AG09309 (cell line): Measurements from ENCODE around the gene ASXL1.
A peak's percentile ranks its signal among the peaks of the same experiment; 100 is the strongest.

ENCODE experiments used
- DNase-seq: peaks from one replicate; pipeline ENCODE4 v3.0.0-alpha.2; 2010; ENCODE audit warnings: low read depth
- H3K4me3 ChIP-seq: 2 replicates; pipeline ENCODE4 v1.5.1; 2011; ENCODE audit warnings: mild to moderate bottlenecking, low read depth, low read length, moderate library complexity; ENCODE audit not compliant: control insufficient read depth
- TF ChIP-seq, protein P1 (sequence below): IDR thresholded peaks from 2 replicates; pipeline ENCODE4 v1.5.1; 2011; ENCODE audit warnings: mild to moderate bottlenecking, low read depth, low read length, inconsistent platforms; ENCODE audit not compliant: insufficient read depth, control insufficient read depth; ENCODE audit errors: missing control alignments

ASXL1 gene

DNA sequence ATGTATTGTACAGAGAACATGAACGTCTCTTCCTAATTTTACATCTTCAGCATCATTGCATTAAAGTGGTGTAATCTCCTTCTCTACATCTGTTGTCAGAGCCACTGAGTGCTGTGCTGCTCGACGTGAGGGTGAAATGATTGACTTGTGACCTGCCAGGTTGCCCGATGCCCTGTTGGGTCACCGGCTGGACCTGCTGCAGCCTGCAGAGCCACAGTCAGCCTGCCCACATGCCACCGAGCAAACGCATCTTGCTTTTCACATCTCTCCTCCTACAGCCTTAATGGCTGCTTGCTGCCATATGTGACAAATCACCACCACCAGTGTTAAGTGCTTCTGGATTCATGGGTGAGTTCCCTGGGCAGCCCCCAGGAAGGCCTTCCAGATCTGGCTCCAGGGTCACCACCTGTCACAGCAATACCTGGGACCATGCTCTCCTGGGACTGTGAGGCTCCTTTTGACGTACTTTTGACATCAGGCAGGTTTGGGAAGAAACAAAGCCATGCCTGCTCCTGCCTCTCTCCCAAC lies 80.3 kb downstream of the ASXL1 start:
- TF ChIP-seq, protein P1, sequence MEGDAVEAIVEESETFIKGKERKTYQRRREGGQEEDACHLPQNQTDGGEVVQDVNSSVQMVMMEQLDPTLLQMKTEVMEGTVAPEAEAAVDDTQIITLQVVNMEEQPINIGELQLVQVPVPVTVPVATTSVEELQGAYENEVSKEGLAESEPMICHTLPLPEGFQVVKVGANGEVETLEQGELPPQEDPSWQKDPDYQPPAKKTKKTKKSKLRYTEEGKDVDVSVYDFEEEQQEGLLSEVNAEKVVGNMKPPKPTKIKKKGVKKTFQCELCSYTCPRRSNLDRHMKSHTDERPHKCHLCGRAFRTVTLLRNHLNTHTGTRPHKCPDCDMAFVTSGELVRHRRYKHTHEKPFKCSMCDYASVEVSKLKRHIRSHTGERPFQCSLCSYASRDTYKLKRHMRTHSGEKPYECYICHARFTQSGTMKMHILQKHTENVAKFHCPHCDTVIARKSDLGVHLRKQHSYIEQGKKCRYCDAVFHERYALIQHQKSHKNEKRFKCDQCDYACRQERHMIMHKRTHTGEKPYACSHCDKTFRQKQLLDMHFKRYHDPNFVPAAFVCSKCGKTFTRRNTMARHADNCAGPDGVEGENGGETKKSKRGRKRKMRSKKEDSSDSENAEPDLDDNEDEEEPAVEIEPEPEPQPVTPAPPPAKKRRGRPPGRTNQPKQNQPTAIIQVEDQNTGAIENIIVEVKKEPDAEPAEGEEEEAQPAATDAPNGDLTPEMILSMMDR: no peak

DNA sequence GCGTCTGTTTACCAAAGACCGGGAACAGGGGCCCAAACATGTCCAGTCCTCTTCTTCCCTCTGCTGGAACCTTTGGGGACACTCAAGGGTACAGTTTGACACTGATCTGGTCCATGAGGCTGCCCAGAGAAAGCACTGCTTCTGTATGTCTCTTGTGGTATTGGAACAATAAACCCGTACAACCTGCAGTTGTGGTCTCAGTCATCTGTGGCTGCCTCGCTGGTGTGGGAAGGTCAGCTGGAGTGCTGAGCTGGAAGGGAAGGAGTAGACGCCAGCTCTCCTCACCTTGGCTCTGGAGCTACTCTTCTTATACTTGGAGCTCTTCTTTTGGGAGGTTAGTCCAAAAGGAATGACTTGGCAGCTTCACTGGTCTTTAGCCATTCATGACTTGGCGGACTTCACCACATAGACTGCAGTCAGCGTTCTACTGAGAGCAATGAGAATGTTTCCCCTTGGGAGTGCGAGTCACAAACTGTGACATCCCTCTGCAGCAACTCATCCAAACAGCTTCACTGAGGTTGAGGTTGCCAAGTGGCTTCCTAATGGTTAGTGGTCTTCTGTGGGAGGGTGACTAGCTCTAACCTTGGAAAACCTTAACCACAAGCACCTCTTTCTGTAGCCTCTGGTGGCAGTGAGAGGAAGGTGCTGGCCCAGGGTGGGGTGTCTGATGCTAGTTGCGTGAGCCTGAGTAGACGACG lies 81.2 kb downstream of the ASXL1 start:
- peak; percentile 59 for DNase-seq
- H3K4me3 ChIP-seq: no peak overlapping the region
- TF ChIP-seq, protein P1: peak; percentile 8

More for the DNA sequence above, 80.3 kb downstream of the ASXL1 start:
- DNase-seq: no peak
- no peak overlapping the region for H3K4me3 ChIP-seq

DNA sequence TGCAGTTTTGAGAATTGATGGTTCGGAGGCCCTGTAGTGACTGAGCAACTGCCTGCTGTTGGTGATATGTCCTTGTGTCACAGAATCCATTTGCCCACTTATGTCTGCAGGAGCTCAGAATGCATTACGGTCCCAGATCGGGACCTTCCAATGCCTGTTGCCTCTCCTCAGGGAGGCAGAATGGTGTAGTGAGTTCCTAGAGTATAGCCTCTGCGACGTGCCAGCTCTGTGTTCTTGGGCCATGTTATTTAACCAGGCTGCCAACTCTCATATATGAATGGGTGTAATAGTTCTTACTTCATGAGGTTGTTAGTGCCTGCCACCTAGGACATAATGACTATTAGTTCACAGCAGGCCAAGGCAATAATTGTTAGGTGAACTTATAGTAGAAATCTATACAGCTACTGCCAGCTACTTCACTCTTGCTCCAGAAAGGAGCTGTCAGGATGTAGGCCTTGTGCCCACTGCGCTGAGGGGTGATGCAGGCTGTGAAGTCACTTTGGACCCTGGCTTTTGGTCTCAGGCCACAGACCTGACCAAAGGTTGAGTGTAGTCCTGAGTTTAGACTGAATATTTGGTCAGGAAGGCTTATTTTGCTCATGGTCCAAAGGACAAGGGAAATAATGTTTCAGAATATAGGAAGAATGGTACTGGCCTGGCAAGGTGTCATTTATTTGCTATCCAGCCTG lies 82.1 kb downstream of the ASXL1 start:
- DNase-seq: no peak
- H3K4me3 ChIP-seq: no peak overlapping the region
- TF ChIP-seq, protein P1: no peak

DNA sequence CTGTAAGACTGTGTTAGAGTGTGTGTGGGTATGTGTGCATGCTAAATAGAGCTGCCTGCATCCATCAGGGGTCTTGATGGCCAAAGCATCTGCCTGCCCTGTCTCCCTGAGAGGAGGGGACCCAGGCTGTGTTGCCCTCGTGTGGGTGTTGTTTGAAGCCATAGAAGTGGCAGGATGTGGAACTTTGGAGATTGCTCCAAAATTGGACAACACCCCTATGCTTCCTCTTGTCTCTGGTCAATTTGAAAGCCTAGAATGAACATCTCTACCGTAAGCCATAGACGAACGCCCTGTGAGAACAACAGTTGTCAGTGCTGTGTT lies 82.6 kb downstream of the ASXL1 start:
- no peak for DNase-seq
- H3K4me3 ChIP-seq: no peak overlapping the region
- TF ChIP-seq, protein P1: no peak

DNA sequence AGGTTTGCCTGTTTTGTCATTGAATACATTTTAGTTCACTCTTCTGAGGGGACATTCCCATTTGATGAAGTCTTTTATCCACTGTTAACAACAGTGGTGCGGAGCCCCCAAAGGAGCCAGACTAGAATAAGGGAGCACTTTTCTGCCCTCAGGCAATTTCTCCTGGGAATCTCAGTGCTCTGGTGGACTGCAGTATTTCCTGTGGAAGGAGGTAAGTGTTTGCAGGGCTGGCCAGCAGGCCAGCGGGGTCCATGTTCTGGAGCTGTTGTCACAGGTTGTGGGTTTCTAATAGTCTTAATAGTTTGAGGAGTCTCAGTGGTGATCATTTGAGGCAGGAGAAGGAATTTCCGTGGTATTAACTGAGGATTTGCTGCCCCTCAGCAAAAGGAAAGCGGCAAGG lies 83.5 kb downstream of the ASXL1 start:
- TF ChIP-seq, protein P1: no peak
- no peak overlapping the region for H3K4me3 ChIP-seq
- no peak for DNase-seq

DNA sequence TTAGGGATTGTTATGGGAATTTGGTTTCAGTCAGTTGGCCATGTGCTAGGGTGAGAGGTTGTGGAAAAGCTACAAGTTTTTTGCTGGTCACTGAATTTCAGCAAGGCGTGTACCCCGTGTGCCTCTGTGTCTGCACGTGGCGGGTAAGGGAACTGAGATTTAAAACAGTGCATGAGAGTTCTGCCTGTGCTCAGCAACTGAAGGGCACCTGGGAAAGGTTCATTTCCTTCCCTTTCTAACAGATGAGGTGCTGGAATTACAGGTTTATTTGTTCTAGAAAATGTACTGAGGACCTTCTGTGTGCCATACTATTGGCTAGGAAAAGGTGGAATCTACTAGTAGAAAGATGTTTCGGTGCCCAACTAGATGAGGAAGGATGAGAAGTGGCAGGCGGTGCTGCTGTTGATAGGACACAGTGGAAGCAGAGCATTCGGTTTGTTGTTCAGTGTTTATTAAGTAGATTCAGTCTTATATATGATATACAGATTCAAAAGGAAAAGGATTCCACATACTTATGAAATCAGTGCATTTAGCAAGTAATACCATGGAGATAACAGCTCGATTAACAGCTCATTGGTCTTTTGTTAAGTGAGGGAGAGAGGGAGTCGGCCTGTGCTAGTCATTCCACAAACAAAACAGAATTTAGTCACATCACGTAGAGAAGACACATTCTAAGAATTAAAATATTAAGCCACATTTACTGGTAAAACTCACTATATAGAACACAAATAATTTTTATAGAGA lies 84.7 kb downstream of the ASXL1 start:
- TF ChIP-seq, protein P1: no peak
- H3K4me3 ChIP-seq: no peak overlapping the region
- no peak for DNase-seq
